HG03097 (cell line): ENCODE data around the gene HOXD8.

Experiments used
- ATAC-seq: cut with Tn5 transposase; IDR thresholded peaks from one replicate; pipeline ENCODE4 v1.9.1; 2021; ENCODE audit not compliant: unreplicated experiment, low FRiP score

Gene HOXD8

GRCh38 chr2:176114930-176115625 is 14.4 kb upstream of the HOXD8 start:
- ATAC-seq = no peak

GRCh38 chr2:176115883-176116813 is 13.4 kb upstream of the HOXD8 start, which contains the start of gene HOXD10:
HOXD10 (plus strand) TSS chr2:176116778; CDS start chr2:176116834, 56 bp downstream.
- no peak for ATAC-seq

- no peak for ATAC-seq
These were observed 12.2 kb upstream of the HOXD8 start for GRCh38 chr2:176117162-176117822.

GRCh38 chr2:176117823-176118371 is 11.6 kb upstream of the HOXD8 start:
- ATAC-seq = no peak

- ATAC-seq = no peak
These were observed 10.7 kb upstream of the HOXD8 start for GRCh38 chr2:176118601-176119339.

- no peak for ATAC-seq
These were observed 8.9 kb upstream of the HOXD8 start for GRCh38 chr2:176120364-176121189.

- no peak for ATAC-seq
These were observed 8.1 kb upstream of the HOXD8 start for GRCh38 chr2:176121190-176122051.

- ATAC-seq = no peak
These were observed 7.3 kb upstream of the HOXD8 start for GRCh38 chr2:176122052-176122682.

- no peak for ATAC-seq
These were observed 6.7 kb upstream of the HOXD8 start, which contains the start of gene HOXD9 for GRCh38 chr2:176122683-176123410. HOXD9 (plus strand) TSS chr2:176122719; CDS start chr2:176122769, 50 bp downstream.

GRCh38 chr2:176123411-176124109 is 5.9 kb upstream of the HOXD8 start:
- no peak for ATAC-seq

- ATAC-seq = no peak
These were observed 5.2 kb upstream of the HOXD8 start for GRCh38 chr2:176124110-176124946.

- no peak for ATAC-seq
These were observed 4.3 kb upstream of the HOXD8 start for GRCh38 chr2:176124947-176125771.

- no peak for ATAC-seq
These were observed 3.8 kb upstream of the HOXD8 start for GRCh38 chr2:176125772-176126054.

GRCh38 chr2:176126929-176127773 is 2.4 kb upstream of the HOXD8 start:
- ATAC-seq = no peak
